NCI-H146 (cell line): Measurements from ENCODE around the gene ASXL1.

ENCODE experiments used
- DNase-seq: peaks from one replicate; lab custom pipeline; 2025; lab: John Stamatoyannopoulos, UW

The ASXL1 gene

DNA sequence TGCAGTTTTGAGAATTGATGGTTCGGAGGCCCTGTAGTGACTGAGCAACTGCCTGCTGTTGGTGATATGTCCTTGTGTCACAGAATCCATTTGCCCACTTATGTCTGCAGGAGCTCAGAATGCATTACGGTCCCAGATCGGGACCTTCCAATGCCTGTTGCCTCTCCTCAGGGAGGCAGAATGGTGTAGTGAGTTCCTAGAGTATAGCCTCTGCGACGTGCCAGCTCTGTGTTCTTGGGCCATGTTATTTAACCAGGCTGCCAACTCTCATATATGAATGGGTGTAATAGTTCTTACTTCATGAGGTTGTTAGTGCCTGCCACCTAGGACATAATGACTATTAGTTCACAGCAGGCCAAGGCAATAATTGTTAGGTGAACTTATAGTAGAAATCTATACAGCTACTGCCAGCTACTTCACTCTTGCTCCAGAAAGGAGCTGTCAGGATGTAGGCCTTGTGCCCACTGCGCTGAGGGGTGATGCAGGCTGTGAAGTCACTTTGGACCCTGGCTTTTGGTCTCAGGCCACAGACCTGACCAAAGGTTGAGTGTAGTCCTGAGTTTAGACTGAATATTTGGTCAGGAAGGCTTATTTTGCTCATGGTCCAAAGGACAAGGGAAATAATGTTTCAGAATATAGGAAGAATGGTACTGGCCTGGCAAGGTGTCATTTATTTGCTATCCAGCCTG lies 82.1 kb downstream of the ASXL1 start:
- DNase-seq, result no peak

DNA sequence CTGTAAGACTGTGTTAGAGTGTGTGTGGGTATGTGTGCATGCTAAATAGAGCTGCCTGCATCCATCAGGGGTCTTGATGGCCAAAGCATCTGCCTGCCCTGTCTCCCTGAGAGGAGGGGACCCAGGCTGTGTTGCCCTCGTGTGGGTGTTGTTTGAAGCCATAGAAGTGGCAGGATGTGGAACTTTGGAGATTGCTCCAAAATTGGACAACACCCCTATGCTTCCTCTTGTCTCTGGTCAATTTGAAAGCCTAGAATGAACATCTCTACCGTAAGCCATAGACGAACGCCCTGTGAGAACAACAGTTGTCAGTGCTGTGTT lies 82.6 kb downstream of the ASXL1 start:
- no peak for DNase-seq

DNA sequence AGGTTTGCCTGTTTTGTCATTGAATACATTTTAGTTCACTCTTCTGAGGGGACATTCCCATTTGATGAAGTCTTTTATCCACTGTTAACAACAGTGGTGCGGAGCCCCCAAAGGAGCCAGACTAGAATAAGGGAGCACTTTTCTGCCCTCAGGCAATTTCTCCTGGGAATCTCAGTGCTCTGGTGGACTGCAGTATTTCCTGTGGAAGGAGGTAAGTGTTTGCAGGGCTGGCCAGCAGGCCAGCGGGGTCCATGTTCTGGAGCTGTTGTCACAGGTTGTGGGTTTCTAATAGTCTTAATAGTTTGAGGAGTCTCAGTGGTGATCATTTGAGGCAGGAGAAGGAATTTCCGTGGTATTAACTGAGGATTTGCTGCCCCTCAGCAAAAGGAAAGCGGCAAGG lies 83.5 kb downstream of the ASXL1 start:
- DNase-seq, result no peak

DNA sequence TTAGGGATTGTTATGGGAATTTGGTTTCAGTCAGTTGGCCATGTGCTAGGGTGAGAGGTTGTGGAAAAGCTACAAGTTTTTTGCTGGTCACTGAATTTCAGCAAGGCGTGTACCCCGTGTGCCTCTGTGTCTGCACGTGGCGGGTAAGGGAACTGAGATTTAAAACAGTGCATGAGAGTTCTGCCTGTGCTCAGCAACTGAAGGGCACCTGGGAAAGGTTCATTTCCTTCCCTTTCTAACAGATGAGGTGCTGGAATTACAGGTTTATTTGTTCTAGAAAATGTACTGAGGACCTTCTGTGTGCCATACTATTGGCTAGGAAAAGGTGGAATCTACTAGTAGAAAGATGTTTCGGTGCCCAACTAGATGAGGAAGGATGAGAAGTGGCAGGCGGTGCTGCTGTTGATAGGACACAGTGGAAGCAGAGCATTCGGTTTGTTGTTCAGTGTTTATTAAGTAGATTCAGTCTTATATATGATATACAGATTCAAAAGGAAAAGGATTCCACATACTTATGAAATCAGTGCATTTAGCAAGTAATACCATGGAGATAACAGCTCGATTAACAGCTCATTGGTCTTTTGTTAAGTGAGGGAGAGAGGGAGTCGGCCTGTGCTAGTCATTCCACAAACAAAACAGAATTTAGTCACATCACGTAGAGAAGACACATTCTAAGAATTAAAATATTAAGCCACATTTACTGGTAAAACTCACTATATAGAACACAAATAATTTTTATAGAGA lies 84.7 kb downstream of the ASXL1 start:
- no peak for DNase-seq

DNA sequence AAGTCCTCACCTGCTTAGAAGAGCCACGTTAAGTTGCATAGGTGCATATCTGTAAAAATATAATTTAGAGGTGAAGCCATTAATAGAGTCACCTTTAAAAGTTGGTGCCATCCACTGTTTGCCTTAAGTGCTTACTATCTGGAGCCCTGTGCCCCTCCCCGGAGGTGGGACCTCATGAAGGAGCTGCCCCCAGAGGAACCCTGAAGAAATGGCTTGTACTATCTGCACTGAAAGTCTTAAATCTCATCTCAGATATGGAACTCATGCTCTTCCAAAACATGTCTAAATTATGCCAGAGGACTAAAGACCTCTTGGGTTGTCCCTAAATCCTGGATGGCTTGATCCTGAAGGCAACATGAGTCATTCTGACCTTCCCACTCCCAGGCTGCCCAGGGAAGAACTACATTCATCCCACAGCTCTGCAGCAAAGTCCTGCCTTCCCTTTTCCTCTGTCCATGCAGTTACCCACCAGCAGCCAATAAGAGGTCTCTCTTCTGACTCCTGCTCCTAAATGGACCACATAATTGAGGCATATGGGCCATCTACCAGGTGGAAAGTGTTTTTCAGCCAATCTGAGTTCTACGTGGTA lies 85.3 kb downstream of the ASXL1 start:
- no peak for DNase-seq

DNA sequence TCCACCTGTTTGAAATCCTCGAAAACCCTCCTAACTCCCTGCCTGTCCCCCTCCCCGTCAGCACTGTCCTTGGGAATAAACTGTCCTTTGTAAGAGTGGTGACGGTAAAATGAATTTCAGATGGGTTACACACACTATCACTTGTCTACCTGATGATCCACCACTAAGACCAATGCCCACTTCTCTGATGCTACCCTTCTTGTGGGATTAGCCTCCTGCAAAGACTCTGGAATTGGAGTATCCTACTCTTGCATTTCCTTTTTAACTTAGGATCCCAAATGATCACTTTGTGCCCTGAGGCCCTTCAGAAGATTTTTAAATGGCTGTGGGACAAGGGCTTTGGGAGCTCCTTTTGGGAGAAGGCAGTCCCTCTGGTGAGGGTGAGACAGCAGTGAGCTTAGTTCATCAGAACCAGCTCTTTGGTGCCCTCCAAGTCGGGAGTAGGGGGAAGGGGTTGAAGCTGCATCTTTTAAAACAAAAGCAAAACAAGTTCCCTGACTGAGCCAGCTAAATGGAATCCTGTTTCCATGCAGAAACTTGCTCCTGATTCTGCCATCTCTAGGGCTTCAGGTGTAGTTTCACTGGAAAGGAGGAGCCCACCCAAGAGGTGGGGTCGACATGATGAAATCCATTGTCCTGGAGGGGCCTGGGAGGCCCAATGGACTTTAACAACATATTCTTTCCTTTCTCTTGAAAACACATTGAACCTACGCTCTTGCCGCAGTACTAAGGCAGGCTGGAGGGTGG lies 86.5 kb downstream of the ASXL1 start:
- DNase-seq, result no peak

DNA sequence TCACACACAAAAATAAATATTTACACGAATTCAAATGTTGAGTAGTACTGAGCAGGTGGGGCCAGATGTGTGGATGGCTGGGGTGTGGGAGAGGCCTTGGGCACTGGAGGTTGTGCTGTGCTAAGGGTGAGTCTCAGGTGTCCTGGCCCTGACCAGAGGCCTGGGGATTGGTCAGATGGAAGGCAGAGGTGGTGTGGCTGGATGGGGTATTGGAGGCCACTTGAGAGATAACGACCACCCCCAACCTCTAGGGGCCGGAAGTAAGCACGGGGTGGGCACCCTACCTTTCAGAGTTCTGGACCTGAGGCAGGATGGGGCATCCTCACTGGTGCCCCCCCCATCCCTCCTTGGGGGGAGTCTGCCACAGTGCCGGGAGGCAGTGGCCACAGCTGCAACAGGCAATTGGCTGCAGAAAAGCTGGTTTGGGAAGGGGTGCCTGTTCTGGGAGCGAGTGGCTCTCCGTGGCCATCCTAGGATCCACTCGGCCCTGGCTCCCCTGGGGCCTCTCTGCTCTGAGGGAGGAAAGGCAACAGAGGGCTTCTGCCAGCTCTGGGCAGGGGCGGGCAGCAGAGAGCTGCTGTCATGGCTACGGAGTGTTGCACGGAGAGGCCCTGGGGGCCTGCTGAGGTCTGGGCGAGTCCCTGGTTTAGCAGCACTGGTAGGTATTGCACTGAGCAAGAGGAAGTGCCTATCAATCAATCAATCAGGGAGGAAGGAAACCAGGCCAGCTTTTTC lies 87.6 kb downstream of the ASXL1 start:
- DNase-seq, result no peak

DNA sequence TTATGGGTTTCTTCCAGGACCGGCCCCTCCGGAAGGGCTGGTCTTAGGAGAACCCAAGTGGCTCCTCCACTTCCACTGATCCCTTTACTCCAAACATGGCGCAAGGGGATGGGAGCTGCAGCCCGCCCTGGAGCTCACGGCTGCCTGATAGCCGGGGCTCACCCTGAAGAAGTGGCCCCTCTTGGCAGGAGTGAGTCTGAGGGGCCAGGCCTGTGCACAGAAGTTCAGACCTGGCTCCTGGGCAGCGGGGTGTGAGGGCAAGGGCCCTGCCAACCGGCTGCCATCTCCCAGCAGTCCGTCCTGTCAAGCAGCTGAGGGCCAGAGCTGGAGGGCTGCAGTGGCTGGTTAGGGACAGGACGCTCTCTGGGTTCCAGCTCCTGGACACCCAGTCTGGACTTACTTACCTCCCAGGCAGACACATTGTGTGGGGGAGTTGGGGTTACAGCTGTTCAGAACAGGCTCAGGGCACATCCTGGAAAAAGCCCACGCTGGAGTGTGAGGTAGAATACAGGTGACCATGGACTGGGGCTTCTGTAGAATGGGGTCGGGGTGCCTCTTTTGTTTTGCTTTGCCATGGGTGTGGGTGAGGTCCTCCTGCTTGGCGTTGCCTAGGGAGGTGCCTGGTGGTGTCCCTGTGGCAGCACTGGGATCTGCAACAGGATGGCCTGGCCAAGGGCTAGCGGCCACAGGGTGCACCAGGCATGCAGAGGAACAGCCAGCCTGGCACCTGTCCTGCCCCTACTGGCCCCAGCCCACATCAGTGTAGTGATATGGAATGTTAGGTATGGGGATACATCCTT lies 88.4 kb downstream of the ASXL1 start:
- DNase-seq, result no peak

DNA sequence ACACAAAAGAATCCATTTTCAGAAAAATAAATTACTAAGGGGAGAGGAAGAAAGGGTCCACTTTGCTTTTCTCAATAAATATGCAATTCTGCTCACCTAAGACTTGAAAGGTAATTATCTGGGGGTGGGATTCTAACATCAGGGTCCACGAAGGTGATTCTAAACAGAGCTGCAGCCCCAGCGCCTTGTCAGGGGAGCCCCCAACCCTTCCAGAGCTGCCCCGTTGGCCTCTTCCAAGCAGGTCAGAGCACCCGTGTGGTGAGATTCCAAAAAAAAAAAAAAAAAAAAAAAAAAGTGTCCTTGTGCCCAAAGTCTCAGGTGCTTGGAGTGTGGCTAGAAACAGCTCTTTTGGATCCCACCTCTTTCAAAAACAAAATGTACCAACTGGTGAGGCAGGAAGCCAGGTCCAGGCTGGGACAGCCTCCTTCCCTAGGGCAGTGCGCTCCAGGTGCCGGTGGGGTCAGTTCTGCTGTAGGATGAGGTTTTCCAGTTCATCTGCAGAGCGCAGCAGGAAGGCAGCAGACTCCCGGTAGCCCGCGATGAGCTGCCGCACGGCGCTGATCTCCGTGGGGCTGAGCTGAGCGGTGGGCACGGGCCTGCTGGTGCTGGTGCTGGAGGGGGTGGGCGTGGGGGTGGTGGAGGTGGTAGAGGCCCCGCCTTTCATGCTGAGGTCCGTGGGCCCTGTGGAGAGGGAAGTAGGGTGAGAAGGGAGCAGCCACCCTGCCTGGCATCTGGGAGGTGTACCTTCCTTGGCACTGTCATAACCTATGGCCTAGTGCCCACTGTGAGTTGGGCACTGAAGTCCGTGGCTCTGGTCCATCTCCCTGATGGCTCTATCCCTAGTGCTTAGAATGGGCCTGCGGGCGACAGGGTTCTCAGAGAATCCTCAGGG lies 89.3 kb downstream of the ASXL1 start:
- DNase-seq, result no peak

DNA sequence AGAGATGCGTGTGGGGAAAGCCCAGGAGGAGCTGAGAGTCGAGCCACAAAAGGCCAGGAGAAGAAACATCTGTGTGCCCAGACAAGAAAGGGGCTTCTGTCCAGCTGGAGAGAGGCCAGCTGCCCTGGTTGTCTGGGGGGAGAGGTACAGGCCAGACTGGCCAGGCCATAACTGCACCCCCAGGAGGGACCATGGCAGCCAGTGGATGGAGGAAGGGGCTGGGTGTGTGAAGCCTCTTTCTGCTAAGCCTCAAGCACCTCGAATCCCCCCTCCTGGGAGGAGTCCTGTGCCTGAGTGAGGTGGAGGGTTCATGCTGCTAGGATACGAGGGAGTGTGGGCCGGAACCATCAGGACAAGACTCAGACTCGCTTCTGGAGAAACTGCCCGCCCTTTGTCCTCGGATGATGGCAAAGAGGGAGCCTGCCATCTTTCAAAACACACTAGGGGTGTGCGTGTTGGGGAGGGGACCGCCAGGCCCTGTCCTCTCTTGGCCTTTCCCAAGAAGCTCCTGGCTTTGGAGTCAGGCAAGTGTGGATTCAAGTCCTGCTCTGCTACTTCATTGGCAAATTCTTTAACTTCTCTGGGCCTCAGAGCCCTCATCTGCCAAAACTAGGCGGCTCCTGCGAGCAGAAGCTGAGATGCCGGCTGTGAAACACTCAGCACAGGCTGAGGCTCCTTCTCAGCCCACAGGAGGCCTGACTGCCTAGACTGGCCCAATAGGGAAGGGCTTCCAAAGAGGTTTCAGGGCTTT lies 90.3 kb downstream of the ASXL1 start:
- no peak for DNase-seq

DNA sequence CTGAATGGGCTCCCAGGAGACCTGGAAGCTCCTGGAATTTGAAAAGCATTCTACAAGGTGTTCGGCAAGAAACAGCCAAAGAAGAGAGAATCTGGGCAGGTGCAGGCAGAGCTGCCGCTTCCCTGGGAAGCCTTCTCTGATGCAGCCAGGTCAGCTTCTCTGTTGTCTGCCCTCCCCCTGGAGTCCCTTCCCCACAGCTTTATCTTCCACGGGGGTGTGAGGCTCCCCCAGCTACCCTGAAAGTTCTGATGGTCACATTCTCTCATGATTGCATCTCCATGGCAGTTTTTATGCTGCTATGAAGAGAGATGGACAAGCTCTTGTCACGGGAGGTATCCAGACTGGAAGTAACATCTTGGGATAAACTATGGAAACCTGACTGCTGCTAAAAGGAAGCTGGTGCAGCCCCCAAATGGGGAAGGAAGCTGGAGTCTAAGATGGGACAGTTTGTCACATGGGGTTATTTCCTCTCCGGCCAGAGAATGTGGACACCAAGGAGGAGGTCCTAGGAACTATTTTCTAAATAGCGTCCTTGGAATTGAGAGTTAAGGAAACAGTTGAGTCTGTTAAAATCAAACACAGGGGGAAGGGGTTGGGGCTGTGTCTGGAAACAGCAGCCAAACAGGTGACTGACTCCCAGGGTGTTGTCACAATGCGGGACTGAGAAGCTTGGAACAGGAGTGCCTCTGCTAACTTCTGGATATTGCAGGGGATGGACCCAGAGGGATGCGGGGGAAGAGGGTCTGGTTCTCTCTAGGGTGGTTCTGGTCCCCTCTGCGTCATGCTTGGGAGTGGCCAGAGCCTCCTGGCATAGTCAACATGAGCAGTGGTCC lies 91.1 kb downstream of the ASXL1 start:
- no peak for DNase-seq

DNA sequence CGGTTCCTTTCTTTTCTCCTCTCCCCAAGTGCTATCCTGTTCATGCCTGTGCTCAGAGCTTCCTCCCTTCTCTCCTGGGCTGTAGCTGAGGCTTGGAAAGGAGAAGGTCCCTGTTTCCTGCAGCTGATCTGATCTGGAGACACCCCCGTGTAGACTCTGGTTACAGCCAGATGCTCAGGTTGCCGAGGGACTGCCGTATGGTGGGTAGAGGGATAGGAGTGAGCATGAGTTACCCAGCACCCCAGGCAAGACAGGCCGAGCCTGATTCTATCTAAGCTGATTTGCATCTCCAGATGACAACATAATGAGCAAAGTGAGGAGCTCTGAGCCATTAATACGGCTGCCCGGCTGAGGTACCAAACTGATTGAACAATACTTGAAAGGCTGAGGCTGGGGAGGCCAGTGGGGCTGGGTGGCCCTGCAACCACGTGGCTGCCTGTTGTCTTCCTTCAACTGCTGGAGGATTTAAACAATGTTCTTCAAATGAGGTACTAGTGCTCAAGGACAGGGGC lies 91.8 kb downstream of the ASXL1 start:
- DNase-seq, result no peak

DNA sequence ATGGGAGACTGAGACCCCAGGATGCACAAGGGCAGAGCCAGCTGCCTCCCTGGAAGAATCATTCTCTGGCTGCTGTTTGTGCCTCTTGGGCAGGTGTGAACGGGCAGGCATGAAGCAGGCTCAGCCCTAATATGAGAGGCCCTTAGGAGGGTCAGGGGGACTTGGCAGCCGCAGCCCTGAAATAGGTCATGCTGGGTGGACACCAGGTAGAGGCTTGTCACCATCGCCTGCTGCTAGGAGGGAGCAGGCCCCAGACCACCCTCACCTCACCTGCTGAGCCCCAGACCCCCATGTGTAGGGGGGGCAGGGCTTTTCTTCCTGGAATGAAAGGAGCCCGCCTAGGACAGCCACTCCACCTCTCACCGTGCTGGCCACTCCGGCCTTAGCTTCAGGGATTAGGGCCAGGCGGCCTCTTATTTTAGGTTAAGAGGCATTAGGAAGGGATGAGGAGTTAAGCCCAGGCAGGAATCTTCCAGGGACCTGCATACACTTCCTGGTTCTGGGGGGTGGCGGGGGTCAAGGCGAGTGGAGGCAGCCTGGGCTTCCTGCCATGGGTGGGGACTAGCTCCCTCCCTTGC lies 92.4 kb downstream of the ASXL1 start:
- no peak for DNase-seq

DNA sequence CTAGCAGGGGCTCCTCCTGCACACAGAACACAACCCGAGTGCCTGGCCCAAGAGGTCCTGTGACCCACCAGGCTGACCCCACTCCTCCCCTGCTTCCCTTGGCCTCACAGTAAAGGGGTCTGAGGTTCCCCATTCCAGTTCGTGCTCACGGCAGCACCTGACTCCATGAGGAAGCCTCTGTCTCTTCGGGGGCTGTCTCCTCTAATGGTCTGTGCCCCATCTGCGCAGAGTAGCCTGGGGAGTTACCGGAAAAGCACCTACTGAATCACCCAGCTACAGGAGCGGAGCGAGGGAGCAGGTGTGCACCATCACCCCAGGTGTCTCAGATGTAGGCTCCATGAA lies 93.2 kb downstream of the ASXL1 start:
- no peak for DNase-seq

DNA sequence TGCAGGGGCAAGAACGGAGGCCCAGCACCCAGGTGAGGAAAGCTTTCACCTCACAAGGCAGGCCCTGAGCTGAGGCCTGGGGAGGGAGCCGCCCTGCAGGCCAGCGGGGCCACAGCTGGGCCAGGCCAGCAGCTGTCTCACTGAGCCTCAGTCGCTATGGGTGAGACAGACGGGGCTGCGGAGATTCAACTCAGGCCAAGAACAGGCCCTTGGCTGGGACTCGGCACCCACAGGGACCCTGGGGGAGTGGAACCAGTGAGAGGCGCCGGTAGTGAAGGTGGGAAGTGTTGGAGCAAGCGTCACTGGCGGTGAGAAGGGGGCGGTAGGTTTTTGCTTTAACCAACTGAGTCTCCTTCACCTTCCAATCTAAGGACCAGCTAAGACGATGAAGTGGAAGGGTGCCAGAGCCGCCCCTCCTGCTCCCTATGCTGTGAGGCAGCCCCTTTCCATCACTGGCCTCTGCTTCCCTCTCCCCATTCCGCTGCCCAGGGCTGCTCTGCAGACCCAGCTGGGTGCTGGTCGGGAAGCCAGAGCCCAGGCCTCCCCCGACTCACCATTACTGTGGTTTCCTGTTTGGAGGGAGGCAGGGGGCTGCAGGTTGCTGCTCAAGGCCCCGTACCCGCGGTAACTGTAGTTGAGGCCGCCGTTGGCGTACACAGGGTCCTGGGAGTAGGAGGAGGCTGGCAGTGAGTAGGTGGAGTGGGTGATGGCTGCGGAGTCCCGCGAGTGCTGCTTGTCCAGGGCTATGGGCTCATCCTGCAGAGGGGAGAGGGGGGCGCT lies 93.7 kb downstream of the ASXL1 start:
- no peak for DNase-seq

DNA sequence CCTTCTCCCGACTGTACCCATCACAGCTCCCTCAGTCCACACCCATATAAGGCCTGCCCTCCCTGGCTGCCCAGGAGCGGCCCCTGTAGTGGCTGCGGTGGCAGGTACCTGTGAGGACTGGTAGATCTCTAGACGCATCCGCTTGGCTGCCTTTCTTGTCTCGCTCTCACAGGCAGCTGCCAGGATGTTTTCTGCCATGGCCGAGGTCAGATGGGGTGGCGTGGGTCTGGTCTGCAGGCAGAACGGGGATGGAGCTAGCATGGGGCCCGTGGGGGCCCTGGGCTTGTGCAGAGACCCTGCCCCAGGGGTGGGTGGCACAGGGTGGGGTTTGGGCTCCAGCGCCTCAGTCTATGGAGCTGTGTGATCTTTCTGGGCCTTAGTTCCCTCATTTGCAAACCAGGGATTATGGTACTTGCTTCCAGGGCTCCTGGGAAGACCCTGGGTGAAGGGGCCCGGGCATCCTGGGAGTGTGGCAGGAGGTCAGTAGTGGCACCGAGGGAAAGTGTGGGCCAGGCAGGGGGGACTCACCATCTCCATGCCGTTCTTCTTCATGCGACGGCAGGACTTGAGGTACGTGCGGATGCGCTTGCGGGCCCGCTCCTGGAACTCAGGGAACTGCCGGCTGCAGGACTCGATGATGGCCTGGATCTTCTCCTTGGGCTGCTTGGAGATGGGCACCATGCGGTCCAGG lies 94.8 kb downstream of the ASXL1 start:
- DNase-seq, result no peak
